SK-N-SH treated with all-trans-retinoic acid at 6 μM for 48 hours (cell line): Measurements from ENCODE around the gene OGDHL.

ENCODE experiments used
- ATAC-seq: fragments of 200-7000 bp; cut with Tn5 transposase; 3 replicates; pipeline ENCODE4 v1.9.1; 2020; ENCODE audit warnings: mild to moderate bottlenecking, moderate library complexity
- ARNTL ChIP-seq: fragments of 450-650 bp; formaldehyde crosslinking; IDR thresholded peaks from 2 replicates; pipeline ENCODE4 v1.5.0; 2020; ENCODE audit warnings: low read depth, mild to moderate bottlenecking, moderate library complexity, borderline replicate concordance
- BACH2 ChIP-seq: fragments of 250-450 bp; sonication (Bioruptor Pico); IDR thresholded peaks from 2 replicates; pipeline ENCODE4 v1.9.0; 2021; ENCODE audit warnings: mild to moderate bottlenecking, borderline replicate concordance
- CREB5 ChIP-seq: fragments of 250-450 bp; sonication (Bioruptor Pico); IDR thresholded peaks from 2 replicates; pipeline ENCODE4 v1.5.1; 2020; ENCODE audit warnings: low read depth, mild to moderate bottlenecking, moderate library complexity
- CSDC2 ChIP-seq: fragments of 250-450 bp; sonication (Bioruptor Pico); IDR thresholded peaks from 2 replicates; pipeline ENCODE4 v1.5.0; 2020; ENCODE audit warnings: mild to moderate bottlenecking, moderate library complexity
- ESRRG ChIP-seq: fragments of 250-450 bp; sonication (Bioruptor Pico); IDR thresholded peaks from 2 replicates; pipeline ENCODE4 v1.6.1; 2021; ENCODE audit warnings: mild to moderate bottlenecking
- GLIS3 ChIP-seq: fragments of 250-450 bp; sonication (Bioruptor Pico); IDR thresholded peaks from 2 replicates; pipeline ENCODE4 v1.5.0; 2020; ENCODE audit warnings: mild to moderate bottlenecking, moderate library complexity
- ISL1 ChIP-seq: fragments of 250-450 bp; sonication (Bioruptor Pico); IDR thresholded peaks from 2 replicates; pipeline ENCODE4 v2.1.2; 2022; ENCODE audit warnings: mild to moderate bottlenecking, moderate library complexity
- OSR1 ChIP-seq: fragments of 250-450 bp; sonication (Bioruptor Pico); IDR thresholded peaks from 2 replicates; pipeline ENCODE4 v1.8.0; 2022; ENCODE audit warnings: moderate library complexity, mild to moderate bottlenecking, inconsistent platforms
- PPARA ChIP-seq: fragments of 250-450 bp; sonication (Bioruptor Pico); IDR thresholded peaks from 2 replicates; pipeline ENCODE4 v1.5.0; 2020; ENCODE audit warnings: mild to moderate bottlenecking, borderline replicate concordance
- RARB ChIP-seq: fragments of 250-450 bp; sonication (Bioruptor Pico); IDR thresholded peaks from 2 replicates; pipeline ENCODE4 v1.8.0; 2021; ENCODE audit warnings: mild to moderate bottlenecking, moderate library complexity
- SNAI2 ChIP-seq: fragments of 250-450 bp; sonication (Bioruptor Pico); IDR thresholded peaks from 2 replicates; pipeline ENCODE4 v1.5.0; 2020; ENCODE audit warnings: mild to moderate bottlenecking, moderate library complexity
- TCF4 ChIP-seq: fragments of 250-450 bp; sonication (Bioruptor Pico); IDR thresholded peaks from 2 replicates; pipeline ENCODE4 v1.8.0; 2021; ENCODE audit warnings: mild to moderate bottlenecking, moderate library complexity, borderline replicate concordance
- TOX ChIP-seq: fragments of 250-450 bp; sonication (Bioruptor Pico); IDR thresholded peaks from 2 replicates; pipeline ENCODE4 v1.8.0; 2021; ENCODE audit warnings: mild to moderate bottlenecking, moderate library complexity, borderline replicate concordance
- TSHZ2 ChIP-seq: fragments of 250-450 bp; sonication (Bioruptor Pico); IDR thresholded peaks from 2 replicates; pipeline ENCODE4 v1.5.0; 2020; ENCODE audit warnings: mild to moderate bottlenecking, moderate library complexity
- ZC3H10 ChIP-seq: fragments of 250-450 bp; sonication (Bioruptor Pico); IDR thresholded peaks from 2 replicates; pipeline ENCODE4 v1.5.1; 2021; ENCODE audit warnings: mild to moderate bottlenecking, moderate library complexity
- ZFP30 ChIP-seq: fragments of 450-650 bp; formaldehyde crosslinking; IDR thresholded peaks from 2 replicates; pipeline ENCODE4 v1.5.0; 2022; ENCODE audit warnings: mild to moderate bottlenecking, moderate library complexity
- ZNF565 ChIP-seq: fragments of 450-650 bp; formaldehyde crosslinking; conservative IDR thresholded peaks from 2 replicates; pipeline ENCODE4 v1.5.0; 2020; ENCODE audit warnings: low read depth, mild to moderate bottlenecking, moderate library complexity
- TF ChIP-seq, protein P1 (sequence below): fragments of 250-450 bp; sonication (Bioruptor Pico); IDR thresholded peaks from 2 replicates; pipeline ENCODE4 v1.5.1; 2021; ENCODE audit warnings: mild to moderate bottlenecking, moderate library complexity
- TF ChIP-seq, protein P2 (sequence below): fragments of 250-450 bp; sonication (Bioruptor Pico); IDR thresholded peaks from 2 replicates; pipeline ENCODE4 v1.8.0; 2021; ENCODE audit warnings: low read depth, mild to moderate bottlenecking, moderate library complexity, borderline replicate concordance
- TF ChIP-seq, protein P3 (sequence below): fragments of 250-450 bp; sonication (Bioruptor Pico); IDR thresholded peaks from 2 replicates; pipeline ENCODE4 v1.8.0; 2020; ENCODE audit warnings: mild to moderate bottlenecking, moderate library complexity, borderline replicate concordance

OGDHL gene

GRCh38 chr10:49698679-49699078, 63.4 kb downstream of the OGDHL start:
- ATAC-seq = no peak
- TF ChIP-seq ZC3H10 (CRISPR knock-in tag) (no peak), TCF4 (CRISPR knock-in tag) (no peak), SNAI2 (CRISPR knock-in tag) (no peak), OSR1 (no peak), BACH2 (CRISPR knock-in tag) (no peak), ZFP30 (CRISPR knock-in tag) (no peak), GLIS3 (CRISPR knock-in tag) (no peak), TSHZ2 (no peak), TOX (CRISPR knock-in tag) (no peak), ESRRG (no peak)
- TF ChIP-seq, protein P1, sequence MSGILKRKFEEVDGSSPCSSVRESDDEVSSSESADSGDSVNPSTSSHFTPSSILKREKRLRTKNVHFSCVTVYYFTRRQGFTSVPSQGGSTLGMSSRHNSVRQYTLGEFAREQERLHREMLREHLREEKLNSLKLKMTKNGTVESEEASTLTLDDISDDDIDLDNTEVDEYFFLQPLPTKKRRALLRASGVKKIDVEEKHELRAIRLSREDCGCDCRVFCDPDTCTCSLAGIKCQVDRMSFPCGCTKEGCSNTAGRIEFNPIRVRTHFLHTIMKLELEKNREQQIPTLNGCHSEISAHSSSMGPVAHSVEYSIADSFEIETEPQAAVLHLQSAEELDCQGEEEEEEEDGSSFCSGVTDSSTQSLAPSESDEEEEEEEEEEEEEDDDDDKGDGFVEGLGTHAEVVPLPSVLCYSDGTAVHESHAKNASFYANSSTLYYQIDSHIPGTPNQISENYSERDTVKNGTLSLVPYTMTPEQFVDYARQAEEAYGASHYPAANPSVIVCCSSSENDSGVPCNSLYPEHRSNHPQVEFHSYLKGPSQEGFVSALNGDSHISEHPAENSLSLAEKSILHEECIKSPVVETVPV (CRISPR knock-in tag) = no peak
- TF ChIP-seq, protein P2, sequence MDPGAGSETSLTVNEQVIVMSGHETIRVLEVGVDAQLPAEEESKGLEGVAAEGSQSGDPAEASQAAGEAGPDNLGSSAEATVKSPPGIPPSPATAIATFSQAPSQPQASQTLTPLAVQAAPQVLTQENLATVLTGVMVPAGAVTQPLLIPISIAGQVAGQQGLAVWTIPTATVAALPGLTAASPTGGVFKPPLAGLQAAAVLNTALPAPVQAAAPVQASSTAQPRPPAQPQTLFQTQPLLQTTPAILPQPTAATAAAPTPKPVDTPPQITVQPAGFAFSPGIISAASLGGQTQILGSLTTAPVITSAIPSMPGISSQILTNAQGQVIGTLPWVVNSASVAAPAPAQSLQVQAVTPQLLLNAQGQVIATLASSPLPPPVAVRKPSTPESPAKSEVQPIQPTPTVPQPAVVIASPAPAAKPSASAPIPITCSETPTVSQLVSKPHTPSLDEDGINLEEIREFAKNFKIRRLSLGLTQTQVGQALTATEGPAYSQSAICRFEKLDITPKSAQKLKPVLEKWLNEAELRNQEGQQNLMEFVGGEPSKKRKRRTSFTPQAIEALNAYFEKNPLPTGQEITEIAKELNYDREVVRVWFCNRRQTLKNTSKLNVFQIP (CRISPR knock-in tag) = no peak

DNA sequence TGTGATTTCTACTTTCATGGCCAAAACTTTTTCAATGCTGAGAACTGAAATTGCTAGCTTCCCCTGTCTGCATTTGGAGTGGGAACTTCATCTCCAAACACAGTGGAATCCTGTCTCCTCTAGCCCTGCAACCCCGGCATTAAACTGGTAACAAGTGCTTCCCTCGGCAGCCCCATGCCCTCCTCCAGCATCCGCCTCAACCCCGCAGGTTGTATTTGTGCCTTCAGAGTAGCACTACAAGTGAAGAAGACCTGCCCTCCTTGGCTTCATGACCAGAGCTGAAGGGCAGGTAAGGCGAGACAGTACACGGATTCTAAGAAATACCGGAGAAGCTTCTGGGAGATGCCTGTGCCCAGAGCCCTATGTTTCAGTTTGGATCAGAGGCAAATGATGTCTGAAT, 65.8 kb downstream of the OGDHL start:
- ATAC-seq = no peak
- TF ChIP-seq PPARA (no peak), CSDC2 (CRISPR knock-in tag) (no peak), GLIS3 (CRISPR knock-in tag) (no peak), TOX (CRISPR knock-in tag) (no peak), ZFP30 (CRISPR knock-in tag) (no peak), TSHZ2 (no peak), SNAI2 (CRISPR knock-in tag) (no peak), CREB5 (CRISPR knock-in tag) (no peak), RARB (no peak), ARNTL (CRISPR knock-in tag) (no peak), ISL1 (CRISPR knock-in tag) (no peak), ZNF565 (CRISPR knock-in tag) (no peak), TCF4 (CRISPR knock-in tag) (no peak)
- TF ChIP-seq, protein P2 (CRISPR knock-in tag) = no peak
- TF ChIP-seq, protein P3, sequence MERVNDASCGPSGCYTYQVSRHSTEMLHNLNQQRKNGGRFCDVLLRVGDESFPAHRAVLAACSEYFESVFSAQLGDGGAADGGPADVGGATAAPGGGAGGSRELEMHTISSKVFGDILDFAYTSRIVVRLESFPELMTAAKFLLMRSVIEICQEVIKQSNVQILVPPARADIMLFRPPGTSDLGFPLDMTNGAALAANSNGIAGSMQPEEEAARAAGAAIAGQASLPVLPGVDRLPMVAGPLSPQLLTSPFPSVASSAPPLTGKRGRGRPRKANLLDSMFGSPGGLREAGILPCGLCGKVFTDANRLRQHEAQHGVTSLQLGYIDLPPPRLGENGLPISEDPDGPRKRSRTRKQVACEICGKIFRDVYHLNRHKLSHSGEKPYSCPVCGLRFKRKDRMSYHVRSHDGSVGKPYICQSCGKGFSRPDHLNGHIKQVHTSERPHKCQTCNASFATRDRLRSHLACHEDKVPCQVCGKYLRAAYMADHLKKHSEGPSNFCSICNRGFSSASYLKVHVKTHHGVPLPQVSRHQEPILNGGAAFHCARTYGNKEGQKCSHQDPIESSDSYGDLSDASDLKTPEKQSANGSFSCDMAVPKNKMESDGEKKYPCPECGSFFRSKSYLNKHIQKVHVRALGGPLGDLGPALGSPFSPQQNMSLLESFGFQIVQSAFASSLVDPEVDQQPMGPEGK = no peak
